Measurements from ENCODE around the gene NADK. TPM values are rescaled to one million over a fixed set of nuclear protein-coding genes. Genes with fewer than 3 reads are reported as not detected.
"Not testable (repeated sequence)": the region's sequence is repeated elsewhere in the genome, so short reads cannot be mapped to it uniquely, and the experiment has no call there.

The NADK gene
- total and polyA plus RNA-seq, 11 donors: 17.7 to 45.2 (median 23.3) TPM

- peaks cover 0 to 41% (median 24%) of the 10 kb centered on the region in 9 donors for H3K36me3 ChIP-seq
- peak in 1 of 5 donors; percentile 15 for DNase-seq
- WGBS, 4 donors: 93 to 96% (median 94%) methylated on average over 13 to 34 of the region's 44 CpGs
- intact Hi-C loops (cut with DNase I); H3K4me3 ChIP-seq; H3K4me1 ChIP-seq; H3K27me3 ChIP-seq; H3K9me3 ChIP-seq; H3K27ac ChIP-seq: not testable (repeated sequence)
- ATAC-seq: peak in 2 of 4 donors; percentile 20 to 36
Measured at GRCh38 chr1:1737675-1738590, 40.3 kb downstream of the NADK start.

- peak in 1 of 5 donors; percentile 3 for DNase-seq
- H3K27me3 ChIP-seq: no peaks in the 10 kb centered on the region
- TF ChIP-seq POLR2A (IDR thresholded peaks at IDR 0.05) (no peak), CTCF (IDR thresholded peaks at IDR 0.05) (no peak)
- H3K9me3 ChIP-seq: no peaks in the 10 kb centered on the region
- H3K4me1 ChIP-seq: peaks cover 0 to 16% (median 0%) of the 10 kb centered on the region in 12 donors
- ATAC-seq: no peak
- intact Hi-C loops (cut with DNase I): no loop called here
- no peak overlapping the region for H3K4me3 ChIP-seq
- H3K36me3 ChIP-seq: peaks cover 0 to 74% (median 47%) of the 10 kb centered on the region in 9 donors
- 88 to 94% (median 92%) methylated on average over 14 to 17 of the region's 17 CpGs for WGBS, 4 donors
- no peak overlapping the region for H3K27ac ChIP-seq
Measured at GRCh38 chr1:1732381-1732780, 45.9 kb downstream of the NADK start.

- intact Hi-C loops (cut with DNase I): no loop called here
- ATAC-seq: no peak
- TF ChIP-seq POLR2A (IDR thresholded peaks at IDR 0.05): no peak
- TF ChIP-seq CTCF (IDR thresholded peaks at IDR 0.05): no peak
- H3K9me3 ChIP-seq: no peaks in the 10 kb centered on the region
- H3K4me1 ChIP-seq: peaks cover 0 to 16% (median 0%) of the 10 kb centered on the region in 12 donors
- WGBS, 4 donors: 94 to 97% (median 96%) methylated on average over 13 to 17 of the region's 17 CpGs
- H3K27ac ChIP-seq: no peak overlapping the region
- no peak overlapping the region for H3K4me3 ChIP-seq
- no peaks in the 10 kb centered on the region for H3K27me3 ChIP-seq
- H3K36me3 ChIP-seq: peaks cover 0 to 65% (median 37%) of the 10 kb centered on the region in 9 donors
- DNase-seq: peak in 1 of 5 donors; percentile 8
Measured at GRCh38 chr1:1730870-1731269, 47.4 kb downstream of the NADK start.

- H3K4me3 ChIP-seq; H3K27me3 ChIP-seq; H3K9me3 ChIP-seq; intact Hi-C loops (cut with DNase I); H3K27ac ChIP-seq; DNase-seq; ATAC-seq: not testable (repeated sequence)
- H3K36me3 ChIP-seq: peaks cover 0 to 63% (median 37%) of the 10 kb centered on the region in 9 donors
- peaks cover 0 to 16% (median 0%) of the 10 kb centered on the region in 12 donors for H3K4me1 ChIP-seq
- 92 to 93% methylated on average over 5 to 9 of the region's 13 CpGs; no CpG with 5 or more reads in 2 of the 4 donors for WGBS, 4 donors
Measured at GRCh38 chr1:1730230-1730629, 48.0 kb downstream of the NADK start.

- peaks cover 0 to 16% (median 0%) of the 10 kb centered on the region in 12 donors for H3K4me1 ChIP-seq
- not testable (repeated sequence) for H3K9me3 ChIP-seq, H3K27me3 ChIP-seq, DNase-seq, ATAC-seq, H3K4me3 ChIP-seq
- H3K27ac ChIP-seq: peak overlapping the region in 5 of 12 donors; percentile 24 to 74 (median 67)
- WGBS, 4 donors: 87 to 97% (median 92%) methylated on average over 10 to 17 of the region's 18 CpGs
- H3K36me3 ChIP-seq: peaks cover 0 to 55% (median 34%) of the 10 kb centered on the region in 9 donors
- intact Hi-C loops (cut with DNase I): loop anchor here in 1 of 10 donors (1.0 kb wide), 1 partner anchor 64 kb away; no protein-coding TSS in a partner anchor
Measured at GRCh38 chr1:1729116-1729816, 49.0 kb downstream of the NADK start.

- peaks cover 0 to 47% (median 28%) of the 10 kb centered on the region in 9 donors for H3K36me3 ChIP-seq
- H3K4me1 ChIP-seq: peaks cover 0 to 16% (median 0%) of the 10 kb centered on the region in 12 donors
- H3K4me3 ChIP-seq: peak overlapping the region in 1 of 12 donors; percentile 8
- H3K27me3 ChIP-seq, H3K9me3 ChIP-seq: not testable (repeated sequence)
- ATAC-seq: peak in 1 of 4 donors; percentile 14
- WGBS, 4 donors: 50 to 77% (median 66%) methylated on average over 7 to 14 of the region's 14 CpGs
- intact Hi-C loops (cut with DNase I): loop anchor here in 1 of 10 donors (1.0 kb wide), 1 partner anchor 63 kb away; no protein-coding TSS in a partner anchor
- peak in 1 of 5 donors; percentile 12 for DNase-seq
- peak overlapping the region in 8 of 12 donors; percentile 9 to 74 (median 38) for H3K27ac ChIP-seq
Measured at GRCh38 chr1:1728308-1729005, 49.8 kb downstream of the NADK start.

GRCh38 chr1:1727131-1727651 is 51.1 kb downstream of the NADK start:
- intact Hi-C loops (cut with DNase I); H3K9me3 ChIP-seq; H3K27me3 ChIP-seq; DNase-seq; ATAC-seq; H3K27ac ChIP-seq; H3K4me3 ChIP-seq: not testable (repeated sequence)
- H3K4me1 ChIP-seq: peaks cover 0 to 16% (median 0%) of the 10 kb centered on the region in 12 donors
- WGBS, 4 donors: 82 to 89% (median 86%) methylated on average over 11 of the region's 12 CpGs
- peaks cover 0 to 37% (median 16%) of the 10 kb centered on the region in 9 donors for H3K36me3 ChIP-seq
